SK-N-SH (cell line): ENCODE data around the gene EXOC6B. TPM values are rescaled to one million over a fixed set of nuclear protein-coding genes. Genes with fewer than 3 reads are reported as not detected.

Source experiments
- CTCF ChIA-PET: fragments of 300-600, 350-600 bp; formaldehyde crosslinking; extraction: SDS; loops from one replicate; lab custom pipeline; 2021; lab: Yijun Ruan, JAX
- POLR2A ChIA-PET: fragments of 350-600 bp; sonication (Branson Sonifier 250); formaldehyde crosslinking; extraction: SDS; loops from one replicate; lab custom pipeline; 2020; ENCODE audit warnings: antibody characterized with exemption, inconsistent platforms; lab: Yijun Ruan, JAX
- DNase-seq: peaks from one replicate; pipeline ENCODE4 v3.0.0; 2012
- H2AFZ ChIP-seq: fragments of 200-600 bp; sonication (generic); 2 replicates; pipeline ENCODE4 v1.8.1; 2016; ENCODE audit warnings: antibody characterized with exemption, mild to moderate bottlenecking, low read depth
- H3F3A ChIP-seq: fragments of 200-600 bp; sonication (generic); replicated peaks from 2 replicates; pipeline ENCODE3; 2016; ENCODE audit warnings: antibody characterized with exemption, mild to moderate bottlenecking; ENCODE audit not compliant: insufficient read depth
- H3K27ac ChIP-seq, 2 experiments: fragments of 200-500 bp in 1 of 2; fragments of 200-600 bp in 1 of 2; sonication (Bioruptor generic) in 1 of 2; sonication (generic), shearing (Covaris generic) in 1 of 2; 2 replicates each; pipeline versions ENCODE4 v1.5.1 to v1.6.1; 2014 to 2016; ENCODE audit warnings: low read depth in 2 of 2, inconsistent platforms in 1 of 2, low read length in 1 of 2, mild to moderate bottlenecking in 1 of 2, mixed read lengths in 1 of 2
- H3K27me3 ChIP-seq: fragments of 200-600 bp; sonication (generic), shearing (Covaris generic); 2 replicates; pipeline ENCODE4 v1.6.1; 2016; ENCODE audit warnings: mixed run types; ENCODE audit not compliant: insufficient read depth
- H3K36me3 ChIP-seq, 2 experiments: fragments of 200-500 bp in 1 of 2; fragments of 200-600 bp in 1 of 2; sonication (Bioruptor generic) in 1 of 2; sonication (generic) in 1 of 2; replicated peaks in 1 of 2; 2 replicates each; pipeline versions ENCODE3 to v1.5.1; 2014 to 2016; ENCODE audit warnings: low read length in 1 of 2, mild to moderate bottlenecking in 1 of 2; ENCODE audit not compliant: insufficient read depth in 2 of 2, control insufficient read depth in 1 of 2
- H3K4me1 ChIP-seq, 2 experiments: fragments of 200-500 bp in 1 of 2; fragments of 200-600 bp in 1 of 2; sonication (Bioruptor generic) in 1 of 2; sonication (generic), shearing (Covaris generic) in 1 of 2; 2 replicates each; pipeline versions ENCODE4 v1.5.1 to v1.6.1; 2014 to 2016; ENCODE audit warnings: low read depth in 1 of 2, low read length in 1 of 2, mixed run types in 1 of 2; ENCODE audit not compliant: insufficient read depth in 2 of 2, control insufficient read depth in 1 of 2
- H3K4me2 ChIP-seq: fragments of 200-600 bp; sonication (generic), shearing (Covaris generic); 2 replicates; pipeline ENCODE4 v1.6.1; 2017; ENCODE audit warnings: mixed run types
- H3K4me3 ChIP-seq, 2 experiments: fragments of 200-500 bp in 1 of 2; fragments of 200-600 bp in 1 of 2; sonication (Bioruptor generic) in 1 of 2; sonication (generic), shearing (Covaris generic) in 1 of 2; 2 replicates each; pipeline versions ENCODE4 v1.5.1 to v1.8.1; 2014 to 2016; ENCODE audit warnings: low read depth in 2 of 2, inconsistent platforms in 1 of 2, low read length in 1 of 2, mild to moderate bottlenecking in 1 of 2, mixed read lengths in 1 of 2, moderate library complexity in 1 of 2
- H3K79me2 ChIP-seq: fragments of 200-600 bp; sonication (generic); 2 replicates; pipeline ENCODE4 v1.8.1; 2017; ENCODE audit warnings: mild to moderate bottlenecking; ENCODE audit not compliant: insufficient read depth
- H3K9ac ChIP-seq: fragments of 200-600 bp; sonication (generic); 2 replicates; pipeline ENCODE4 v1.6.1; 2017; ENCODE audit warnings: mixed run types
- H3K9me2 ChIP-seq: fragments of 200-600 bp; sonication (generic); 2 replicates; pipeline ENCODE4 v1.6.1; 2017; ENCODE audit warnings: mixed run types
- H3K9me3 ChIP-seq: fragments of 200-600 bp; sonication (generic); 2 replicates; pipeline ENCODE4 v1.6.1; 2017; ENCODE audit warnings: mixed run types, mild to moderate bottlenecking, moderate library complexity
- H4K20me1 ChIP-seq: fragments of 200-600 bp; sonication (generic); 2 replicates; pipeline ENCODE4 v1.6.1; 2017; ENCODE audit warnings: mild to moderate bottlenecking, mixed run types; ENCODE audit not compliant: insufficient read depth
- ELF1 ChIP-seq: IDR thresholded peaks from 2 replicates; pipeline ENCODE4 v1.4.0; 2012
- EP300 ChIP-seq, 2 experiments: IDR thresholded peaks; 2 replicates each; pipeline versions ENCODE4 v1.4.0 to v1.6.1; 2012; ENCODE audit warnings: borderline replicate concordance in 1 of 2, low read depth in 1 of 2, low read length in 1 of 2
- FOSL2 ChIP-seq: IDR thresholded peaks from 2 replicates; pipeline ENCODE4 v1.4.0; 2012; ENCODE audit warnings: low read depth, mild to moderate bottlenecking, moderate library complexity, borderline replicate concordance
- FOXM1 ChIP-seq: IDR thresholded peaks from 2 replicates; pipeline ENCODE4 v1.4.0; 2012; ENCODE audit warnings: low read depth, mild to moderate bottlenecking
- GABPA ChIP-seq: IDR thresholded peaks from 2 replicates; pipeline ENCODE4 v1.4.0; 2012; ENCODE audit warnings: low read depth, mild to moderate bottlenecking
- GATA2 ChIP-seq: sonication (generic); formaldehyde crosslinking; IDR thresholded peaks from 2 replicates; pipeline ENCODE4 v1.5.0; 2020; ENCODE audit warnings: mild to moderate bottlenecking, missing genetic modification reagents
- MXI1 ChIP-seq: IDR thresholded peaks from 2 replicates; pipeline ENCODE4 v1.6.1; 2012; ENCODE audit warnings: mild to moderate bottlenecking, low read depth, low read length, improper control_type of control experiment
- POLR2AphosphoS5 ChIP-seq: IDR thresholded peaks from 2 replicates; pipeline ENCODE4 v1.6.1; 2012; ENCODE audit warnings: low read depth, low read length
- RCOR1 ChIP-seq: fragments of 150-350 bp; IDR thresholded peaks from 2 replicates; pipeline ENCODE4 v1.6.1; 2017; ENCODE audit warnings: antibody characterized with exemption, low read length
- RFX5 ChIP-seq: IDR thresholded peaks from 2 replicates; pipeline ENCODE4 v1.6.1; 2012; ENCODE audit warnings: mild to moderate bottlenecking, improper control_type of control experiment, low read length
- RXRA ChIP-seq: IDR thresholded peaks from 2 replicates; pipeline ENCODE4 v1.4.0; 2012; ENCODE audit warnings: low read depth, mild to moderate bottlenecking, borderline replicate concordance
- SMC3 ChIP-seq: IDR thresholded peaks from 2 replicates; pipeline ENCODE4 v1.6.1; 2012; ENCODE audit warnings: low read depth, low read length, improper control_type of control experiment
- TAF1 ChIP-seq: IDR thresholded peaks from 2 replicates; pipeline ENCODE4 v1.6.1; 2012; ENCODE audit warnings: low read depth, mild to moderate bottlenecking, low read length, moderate library complexity, borderline replicate concordance
- TCF12 ChIP-seq: IDR thresholded peaks from 2 replicates; pipeline ENCODE4 v1.4.0; 2012
- TEAD4 ChIP-seq: IDR thresholded peaks from 2 replicates; pipeline ENCODE4 v1.4.0; 2012; ENCODE audit warnings: mild to moderate bottlenecking, borderline replicate concordance; ENCODE audit not compliant: insufficient read depth
- WGBS: methylation state at CpG from one replicate; pipeline ENCODE4 v1.1.6; 2017; ENCODE audit warnings: low lambda C conversion rate; 5-methylcytosine and 5-hydroxymethylcytosine counted together
- polyA plus RNA-seq, 3 experiments: library from polyadenylated mRNA; depleted of rRNA; stranded (reverse); fragments of >200 nt; gene quantifications; 2 replicates each; pipeline ENCODE4 v1.2.3, GENCODE V29; 2012
- TF ChIP-seq, protein P1 (sequence below): IDR thresholded peaks from 2 replicates; pipeline ENCODE4; 2012
- TF ChIP-seq, protein P2 (sequence below): IDR thresholded peaks from 2 replicates; pipeline ENCODE4 v1.4.0; 2012; ENCODE audit warnings: low read depth, borderline replicate concordance

EXOC6B gene
- polyA plus RNA-seq, 1 of the 3 experiments (the other 2 are of a cell fraction) = 7.4 TPM

DNA sequence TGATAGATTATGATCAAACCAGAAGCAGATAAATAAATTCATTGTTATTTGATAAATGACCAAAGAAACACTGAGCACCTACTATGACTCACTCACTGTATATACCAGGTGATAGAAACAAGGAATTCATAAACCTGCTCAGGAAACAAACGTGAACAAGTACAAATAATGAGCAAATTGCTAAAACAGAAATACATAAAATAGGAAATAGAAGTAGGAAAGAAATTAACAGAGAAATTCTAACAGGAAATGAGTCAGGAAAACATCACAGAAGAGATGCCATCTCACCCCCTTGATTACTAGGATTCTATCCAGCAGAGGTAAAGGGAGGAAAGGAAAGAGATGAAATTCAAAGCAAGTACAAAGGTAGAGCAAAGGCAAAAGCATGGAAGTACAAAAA lies 31.3 kb downstream of the EXOC6B start:
- Histone ChIP-seq H2AFZ (no peak overlapping the region), H3K4me1 (peaks cover 0 to 11% of the 10 kb centered on the region in 2 experiments; a peak in 3 of 4 replicates), H3K79me2 (no peaks in the 10 kb centered on the region; the same call in 1 of the 2 replicates), H3K9me2 (no peaks in the 10 kb centered on the region), H3K27ac (peak overlapping the region; percentile 20 to 23; a peak in 2 of 4 replicates), H4K20me1 (no peaks in the 10 kb centered on the region), H3F3A (peaks cover 6% of the 10 kb centered on the region), H3K9ac (0 out of 2 replicates have a peak overlapping the region, but pooled peaks have one; percentile 18), H3K9me3 (no peaks in the 10 kb centered on the region), H3K4me3 (no peak overlapping the region), H3K36me3 (no peaks in the 10 kb centered on the region), H3K27me3 (no peaks in the 10 kb centered on the region), H3K4me2 (0 out of 2 replicates have a peak overlapping the region, but pooled peaks have one; percentile 20)
- ChIA-PET CTCF (interaction anchor here (1.0 kb wide), 1 partner anchor 68 kb away, joined by 3 read pairs; no protein-coding TSS in a partner anchor), POLR2A (no interaction called here)
- WGBS = 31% methylated on average over 1 of the region's 1 CpG
- 0 out of 2 replicates have a peak, but pooled peaks have one; percentile 22 for TF ChIP-seq FOSL2
- TF ChIP-seq, protein P1, sequence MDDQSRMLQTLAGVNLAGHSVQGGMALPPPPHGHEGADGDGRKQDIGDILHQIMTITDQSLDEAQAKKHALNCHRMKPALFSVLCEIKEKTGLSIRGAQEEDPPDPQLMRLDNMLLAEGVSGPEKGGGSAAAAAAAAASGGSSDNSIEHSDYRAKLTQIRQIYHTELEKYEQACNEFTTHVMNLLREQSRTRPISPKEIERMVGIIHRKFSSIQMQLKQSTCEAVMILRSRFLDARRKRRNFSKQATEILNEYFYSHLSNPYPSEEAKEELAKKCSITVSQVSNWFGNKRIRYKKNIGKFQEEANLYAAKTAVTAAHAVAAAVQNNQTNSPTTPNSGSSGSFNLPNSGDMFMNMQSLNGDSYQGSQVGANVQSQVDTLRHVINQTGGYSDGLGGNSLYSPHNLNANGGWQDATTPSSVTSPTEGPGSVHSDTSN = no peak
- DNase-seq = no peak

DNA sequence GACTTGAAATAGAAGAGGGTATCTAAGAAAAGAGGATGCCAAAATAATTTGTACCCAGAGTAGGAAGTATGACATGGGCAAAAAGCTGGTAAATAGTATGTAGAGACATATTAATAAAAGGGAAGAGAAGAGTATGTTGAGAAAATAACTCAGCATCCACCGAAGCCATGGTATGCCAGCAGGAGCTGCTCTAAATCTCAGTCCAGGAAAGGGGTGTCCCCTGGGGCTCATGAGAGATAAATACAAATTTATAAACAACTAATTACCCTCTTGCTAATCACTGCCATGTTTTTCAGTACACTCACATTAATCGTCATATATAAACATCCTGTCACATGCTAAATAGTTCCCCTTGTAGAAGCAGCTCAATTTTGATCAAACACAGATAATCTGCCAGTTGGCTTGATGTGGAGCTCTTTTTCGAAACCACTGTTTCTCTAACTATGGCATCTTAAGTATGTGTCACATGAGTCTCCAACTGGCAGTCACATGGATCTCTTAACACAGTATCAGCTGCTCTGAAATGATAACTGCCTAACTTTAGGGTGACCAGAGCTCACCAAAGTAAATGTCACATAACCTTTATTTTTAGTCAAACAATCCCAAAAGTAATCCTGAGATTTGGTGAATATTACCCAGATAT lies 31.9 kb downstream of the EXOC6B start:
- ChIA-PET CTCF (interaction anchor here (0.6 to 1.0 kb wide), 3 partner anchors 21 to 408 kb away, joined by 3 read pairs; no protein-coding TSS in a partner anchor), POLR2A (no interaction called here)
- Histone ChIP-seq H3K79me2 (no peaks in the 10 kb centered on the region; the same call in 1 of the 2 replicates), H3K4me2 (no peak overlapping the region), H3K9me2 (no peaks in the 10 kb centered on the region), H4K20me1 (no peaks in the 10 kb centered on the region), H3K27me3 (no peaks in the 10 kb centered on the region), H3K36me3 (no peaks in the 10 kb centered on the region), H3K9ac (no peak overlapping the region), H2AFZ (no peak overlapping the region), H3K4me1 (peaks cover 0 to 11% of the 10 kb centered on the region in 2 experiments; a peak in 3 of 4 replicates), H3K4me3 (no peak overlapping the region)
- WGBS = 84% methylated on average over 3 of the region's 3 CpGs
- DNase-seq = no peak
- TF ChIP-seq RCOR1 (no peak), RFX5 (no peak), ELF1 (no peak), FOSL2 (no peak), TCF12 (peak; percentile 12; the same call in 1 of the 2 replicates)
- TF ChIP-seq, protein P1 = 0 out of 2 replicates have a peak, but pooled peaks have one; percentile 3
- TF ChIP-seq, all 33 proteins: peak for 2
- Histone ChIP-seq H3F3A (peaks cover 6% of the 10 kb centered on the region), H3K9me3 (no peaks in the 10 kb centered on the region), H3K27ac (peak overlapping the region; percentile 20 to 23; a peak in 1 of 4 replicates)

DNA sequence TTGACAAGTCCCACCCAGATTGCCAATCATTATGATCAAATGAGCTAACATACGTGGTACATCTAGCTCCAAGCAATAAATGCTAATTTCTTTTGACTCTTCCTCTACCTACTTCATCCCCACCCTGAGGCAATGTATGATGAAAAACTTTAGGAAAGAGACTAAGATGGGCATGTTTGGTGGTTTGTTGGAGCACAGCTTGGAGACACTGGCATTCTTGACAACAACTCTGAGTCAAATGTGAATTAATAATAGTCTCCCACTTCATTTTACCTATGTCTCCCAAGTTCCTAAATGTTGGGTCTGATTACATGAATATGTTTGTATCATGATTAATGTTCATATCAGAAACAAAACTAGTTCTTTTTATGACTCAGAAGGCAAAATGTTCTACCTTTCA lies 36.6 kb downstream of the EXOC6B start:
- Histone ChIP-seq H3K9me2 (no peaks in the 10 kb centered on the region), H3K4me1 (peaks cover 0 to 2% of the 10 kb centered on the region in 2 experiments; a peak in 2 of 4 replicates), H3K9ac (no peak overlapping the region), H3K27ac (no peak overlapping the region), H4K20me1 (no peaks in the 10 kb centered on the region), H3K27me3 (no peaks in the 10 kb centered on the region), H2AFZ (no peak overlapping the region), H3K9me3 (no peaks in the 10 kb centered on the region), H3K79me2 (no peaks in the 10 kb centered on the region), H3K4me3 (no peak overlapping the region), H3K4me2 (0 out of 2 replicates have a peak overlapping the region, but pooled peaks have one; percentile 4), H3F3A (peaks cover 1% of the 10 kb centered on the region), H3K36me3 (no peaks in the 10 kb centered on the region)
- CTCF ChIA-PET = interaction anchor here (0.7 to 1.4 kb wide), 4 partner anchors 9 to 98 kb away, joined by 3 to 5 read pairs (median 4); partner anchors contain the start of gene SPR
- no peak for TF ChIP-seq POLR2AphosphoS5
- TF ChIP-seq GABPA = no peak
- TF ChIP-seq GATA2 (CRISPR knock-in tag) = no peak
- TF ChIP-seq TAF1 = no peak
- TF ChIP-seq SMC3 = no peak
- no peak for TF ChIP-seq FOSL2
- no peak for TF ChIP-seq TEAD4
- TF ChIP-seq RXRA = no peak
- TF ChIP-seq, protein P2, sequence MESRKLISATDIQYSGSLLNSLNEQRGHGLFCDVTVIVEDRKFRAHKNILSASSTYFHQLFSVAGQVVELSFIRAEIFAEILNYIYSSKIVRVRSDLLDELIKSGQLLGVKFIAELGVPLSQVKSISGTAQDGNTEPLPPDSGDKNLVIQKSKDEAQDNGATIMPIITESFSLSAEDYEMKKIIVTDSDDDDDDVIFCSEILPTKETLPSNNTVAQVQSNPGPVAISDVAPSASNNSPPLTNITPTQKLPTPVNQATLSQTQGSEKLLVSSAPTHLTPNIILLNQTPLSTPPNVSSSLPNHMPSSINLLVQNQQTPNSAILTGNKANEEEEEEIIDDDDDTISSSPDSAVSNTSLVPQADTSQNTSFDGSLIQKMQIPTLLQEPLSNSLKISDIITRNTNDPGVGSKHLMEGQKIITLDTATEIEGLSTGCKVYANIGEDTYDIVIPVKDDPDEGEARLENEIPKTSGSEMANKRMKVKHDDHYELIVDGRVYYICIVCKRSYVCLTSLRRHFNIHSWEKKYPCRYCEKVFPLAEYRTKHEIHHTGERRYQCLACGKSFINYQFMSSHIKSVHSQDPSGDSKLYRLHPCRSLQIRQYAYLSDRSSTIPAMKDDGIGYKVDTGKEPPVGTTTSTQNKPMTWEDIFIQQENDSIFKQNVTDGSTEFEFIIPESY = no peak
- no peak for TF ChIP-seq EP300 (IDR thresholded peaks at IDR 0.05; ENCODE audit: borderline replicate concordance in 1 of 2, low read depth in 1 of 2, low read length in 1 of 2)
- no peak for TF ChIP-seq FOXM1
- TF ChIP-seq MXI1 = no peak
- TF ChIP-seq TCF12 = no peak
- DNase-seq = no peak
- WGBS = 95% methylated on average over 1 of the region's 1 CpG
- POLR2A ChIA-PET = no interaction called here
